ENCODE results near the gene NATD1.

The NATD1 gene

GRCh38 chr17:21214015-21214776, 39.0 kb downstream of the NATD1 start, which contains the start of gene TMEM11:
Gene TMEM11 (minus strand): TSS chr17:21214161. CDS start chr17:21214152, 9 bp downstream.
- peak within 1 kb of the TSS; percentile 91 for H3K27ac ChIP-seq (ENCODE audit: low read length)
- peak within 1 kb of the TSS; percentile 93 for H3K4me3 ChIP-seq (ENCODE audit: low read length in 2 of 2)
- H3K36me3 ChIP-seq (ENCODE audit: control insufficient read depth in 2 of 2, insufficient read depth in 2 of 2, low read length in 2 of 2), result peaks cover 6 to 8% of the 10 kb centered on the region in 2 donors
- no peaks in the 10 kb centered on the region for H3K27me3 ChIP-seq (ENCODE audit: control insufficient read depth in 1 of 2, insufficient read depth in 2 of 2, low read length in 2 of 2)
- H3K9ac ChIP-seq (ENCODE audit: low read length in 2 of 2), result peak within 1 kb of the TSS; percentile 94 to 95
- H3K4me1 ChIP-seq (ENCODE audit: control insufficient read depth, insufficient read depth, low read length), result peaks cover 33% of the 10 kb centered on the region
- no peaks in the 10 kb centered on the region for H3K9me3 ChIP-seq (ENCODE audit: control insufficient read depth in 2 of 2, low read length in 2 of 2)

GRCh38 chr17:21213638-21214014, 39.6 kb downstream of the NATD1 start:
- H3K4me1 ChIP-seq (ENCODE audit: control insufficient read depth, insufficient read depth, low read length), result peaks cover 33% of the 10 kb centered on the region
- H3K27me3 ChIP-seq (ENCODE audit: control insufficient read depth in 1 of 2, insufficient read depth in 2 of 2, low read length in 2 of 2), result no peaks in the 10 kb centered on the region
- peak overlapping the region; percentile 93 for H3K4me3 ChIP-seq (ENCODE audit: low read length in 2 of 2)
- H3K9me3 ChIP-seq (ENCODE audit: control insufficient read depth in 2 of 2, low read length in 2 of 2), result no peaks in the 10 kb centered on the region
- peak overlapping the region; percentile 94 to 95 for H3K9ac ChIP-seq (ENCODE audit: low read length in 2 of 2)
- H3K27ac ChIP-seq (ENCODE audit: low read length), result peak overlapping the region; percentile 91
- H3K36me3 ChIP-seq (ENCODE audit: control insufficient read depth in 2 of 2, insufficient read depth in 2 of 2, low read length in 2 of 2), result peaks cover 6 to 8% of the 10 kb centered on the region in 2 donors

GRCh38 chr17:21212826-21213637, 40.2 kb downstream of the NATD1 start:
- no peaks in the 10 kb centered on the region for H3K27me3 ChIP-seq (ENCODE audit: control insufficient read depth in 1 of 2, insufficient read depth in 2 of 2, low read length in 2 of 2)
- peak overlapping the region; percentile 91 for H3K27ac ChIP-seq (ENCODE audit: low read length)
- no peaks in the 10 kb centered on the region for H3K9me3 ChIP-seq (ENCODE audit: control insufficient read depth in 2 of 2, low read length in 2 of 2)
- peak overlapping the region; percentile 93 for H3K4me3 ChIP-seq (ENCODE audit: low read length in 2 of 2)
- H3K4me1 ChIP-seq (ENCODE audit: control insufficient read depth, insufficient read depth, low read length), result peaks cover 33% of the 10 kb centered on the region
- H3K9ac ChIP-seq (ENCODE audit: low read length in 2 of 2), result peak overlapping the region; percentile 94 to 95
- peaks cover 6 to 11% of the 10 kb centered on the region in 2 donors for H3K36me3 ChIP-seq (ENCODE audit: control insufficient read depth in 2 of 2, insufficient read depth in 2 of 2, low read length in 2 of 2)

GRCh38 chr17:21211825-21212479, 41.3 kb downstream of the NATD1 start:
- Histone ChIP-seq H3K4me3 (ENCODE audit: low read length in 2 of 2) (peak overlapping the region; percentile 93), H3K27ac (ENCODE audit: low read length) (no peak overlapping the region), H3K9me3 (ENCODE audit: control insufficient read depth in 2 of 2, low read length in 2 of 2) (no peaks in the 10 kb centered on the region), H3K9ac (ENCODE audit: low read length in 2 of 2) (peak overlapping the region in 1 of 2 donors; percentile 13), H3K36me3 (ENCODE audit: control insufficient read depth in 2 of 2, insufficient read depth in 2 of 2, low read length in 2 of 2) (peaks cover 6 to 11% of the 10 kb centered on the region in 2 donors), H3K4me1 (ENCODE audit: control insufficient read depth, insufficient read depth, low read length) (peaks cover 33% of the 10 kb centered on the region), H3K27me3 (ENCODE audit: control insufficient read depth in 1 of 2, insufficient read depth in 2 of 2, low read length in 2 of 2) (no peaks in the 10 kb centered on the region)

- H3K4me3 ChIP-seq (ENCODE audit: low read length in 2 of 2), result no peak overlapping the region
- H3K4me1 ChIP-seq (ENCODE audit: control insufficient read depth, insufficient read depth, low read length), result peaks cover 33% of the 10 kb centered on the region
- no peak overlapping the region for H3K27ac ChIP-seq (ENCODE audit: low read length)
- peaks cover 6 to 11% of the 10 kb centered on the region in 2 donors for H3K36me3 ChIP-seq (ENCODE audit: control insufficient read depth in 2 of 2, insufficient read depth in 2 of 2, low read length in 2 of 2)
- H3K9me3 ChIP-seq (ENCODE audit: control insufficient read depth in 2 of 2, low read length in 2 of 2), result no peaks in the 10 kb centered on the region
- no peak overlapping the region for H3K9ac ChIP-seq (ENCODE audit: low read length in 2 of 2)
- no peaks in the 10 kb centered on the region for H3K27me3 ChIP-seq (ENCODE audit: control insufficient read depth in 1 of 2, insufficient read depth in 2 of 2, low read length in 2 of 2)
These were observed 42.7 kb downstream of the NATD1 start for GRCh38 chr17:21210411-21211076.

GRCh38 chr17:21209511-21210175, 43.6 kb downstream of the NATD1 start:
- Histone ChIP-seq H3K27ac (ENCODE audit: low read length) (no peak overlapping the region), H3K4me3 (ENCODE audit: low read length in 2 of 2) (no peak overlapping the region)

GRCh38 chr17:21208352-21208751, 44.9 kb downstream of the NATD1 start:
- H3K27ac ChIP-seq (ENCODE audit: low read length), result no peak overlapping the region
- H3K27me3 ChIP-seq (ENCODE audit: control insufficient read depth in 1 of 2, insufficient read depth in 2 of 2, low read length in 2 of 2), result no peaks in the 10 kb centered on the region
- no peaks in the 10 kb centered on the region for H3K9me3 ChIP-seq (ENCODE audit: control insufficient read depth in 2 of 2, low read length in 2 of 2)
- peaks cover 6 to 11% of the 10 kb centered on the region in 2 donors for H3K36me3 ChIP-seq (ENCODE audit: control insufficient read depth in 2 of 2, insufficient read depth in 2 of 2, low read length in 2 of 2)
- no peak overlapping the region for H3K4me3 ChIP-seq (ENCODE audit: low read length in 2 of 2)
- H3K9ac ChIP-seq (ENCODE audit: low read length in 2 of 2), result no peak overlapping the region
- H3K4me1 ChIP-seq (ENCODE audit: control insufficient read depth, insufficient read depth, low read length), result peaks cover 37% of the 10 kb centered on the region

More at GRCh38 chr17:21209511-21210175, 43.6 kb downstream of the NATD1 start:
- peaks cover 33% of the 10 kb centered on the region for H3K4me1 ChIP-seq (ENCODE audit: control insufficient read depth, insufficient read depth, low read length)
- H3K27me3 ChIP-seq (ENCODE audit: control insufficient read depth in 1 of 2, insufficient read depth in 2 of 2, low read length in 2 of 2), result no peaks in the 10 kb centered on the region
- peaks cover 6 to 11% of the 10 kb centered on the region in 2 donors for H3K36me3 ChIP-seq (ENCODE audit: control insufficient read depth in 2 of 2, insufficient read depth in 2 of 2, low read length in 2 of 2)
- no peaks in the 10 kb centered on the region for H3K9me3 ChIP-seq (ENCODE audit: control insufficient read depth in 2 of 2, low read length in 2 of 2)
- H3K9ac ChIP-seq (ENCODE audit: low read length in 2 of 2), result no peak overlapping the region

GRCh38 chr17:21204935-21205334, 48.3 kb downstream of the NATD1 start:
- Histone ChIP-seq H3K4me1 (ENCODE audit: control insufficient read depth, insufficient read depth, low read length) (peaks cover 22% of the 10 kb centered on the region), H3K4me3 (ENCODE audit: low read length in 2 of 2) (no peak overlapping the region), H3K9ac (ENCODE audit: low read length in 2 of 2) (no peak overlapping the region), H3K27me3 (ENCODE audit: control insufficient read depth in 1 of 2, insufficient read depth in 2 of 2, low read length in 2 of 2) (no peaks in the 10 kb centered on the region), H3K27ac (ENCODE audit: low read length) (no peak overlapping the region), H3K36me3 (ENCODE audit: control insufficient read depth in 2 of 2, insufficient read depth in 2 of 2, low read length in 2 of 2) (peaks cover 0 to 5% of the 10 kb centered on the region in 2 donors), H3K9me3 (ENCODE audit: control insufficient read depth in 2 of 2, low read length in 2 of 2) (no peaks in the 10 kb centered on the region)

GRCh38 chr17:21202512-21202911, 50.7 kb downstream of the NATD1 start:
- Histone ChIP-seq H3K27ac (ENCODE audit: low read length) (no peak overlapping the region), H3K9ac (ENCODE audit: low read length in 2 of 2) (no peak overlapping the region), H3K36me3 (ENCODE audit: control insufficient read depth in 2 of 2, insufficient read depth in 2 of 2, low read length in 2 of 2) (peaks cover 3 to 13% of the 10 kb centered on the region in 2 donors), H3K4me3 (ENCODE audit: low read length in 2 of 2) (no peak overlapping the region), H3K4me1 (ENCODE audit: control insufficient read depth, insufficient read depth, low read length) (peaks cover 22% of the 10 kb centered on the region), H3K9me3 (ENCODE audit: control insufficient read depth in 2 of 2, low read length in 2 of 2) (no peaks in the 10 kb centered on the region), H3K27me3 (ENCODE audit: control insufficient read depth in 1 of 2, insufficient read depth in 2 of 2, low read length in 2 of 2) (no peaks in the 10 kb centered on the region)
